ENCODE measurements around the gene MYO16. TPM values are rescaled to one million over a fixed set of nuclear protein-coding genes. Genes with fewer than 3 reads are reported as not detected.

Gene MYO16
- total and polyA plus RNA-seq, 8 donors = 0.03 to 0.47 (median 0.16) TPM

GRCh38 chr13:109175666-109176065 lies 546.3 kb downstream of the MYO16 start:
- no peak for ATAC-seq
- H3K27me3 ChIP-seq = no peaks in the 10 kb centered on the region
- no peak for TF ChIP-seq CTCF (IDR thresholded peaks at IDR 0.05)
- intact Hi-C loops (cut with DNase I) = no loop called here
- 71 to 77% methylated on average over 5 of the region's 5 CpGs for WGBS, 2 donors
- H3K9me3 ChIP-seq = no peaks in the 10 kb centered on the region
- no peaks in the 10 kb centered on the region for H3K36me3 ChIP-seq
- H3K4me1 ChIP-seq = no peaks in the 10 kb centered on the region
- no peak overlapping the region for H3K27ac ChIP-seq
- no peak overlapping the region for H3K4me3 ChIP-seq
- FAIRE-seq = no peak
- DNase-seq = no peak

- DNase-seq = no peak
- no peaks in the 10 kb centered on the region for H3K27me3 ChIP-seq
- FAIRE-seq = no peak
- WGBS, 2 donors = 78% methylated on average over 4 of the region's 4 CpGs
- no peaks in the 10 kb centered on the region for H3K9me3 ChIP-seq
- no peaks in the 10 kb centered on the region for H3K4me1 ChIP-seq
- TF ChIP-seq CTCF (IDR thresholded peaks at IDR 0.05) = no peak
- no peaks in the 10 kb centered on the region for H3K36me3 ChIP-seq
- H3K27ac ChIP-seq = no peak overlapping the region
- ATAC-seq = no peak
- intact Hi-C loops (cut with DNase I) = no loop called here
- H3K4me3 ChIP-seq = no peak overlapping the region
These were observed 551.6 kb downstream of the MYO16 start for GRCh38 chr13:109180905-109181425.

GRCh38 chr13:109182777-109183465 lies 553.5 kb downstream of the MYO16 start:
- no peaks in the 10 kb centered on the region for H3K4me1 ChIP-seq
- H3K27ac ChIP-seq = no peak overlapping the region
- no peak overlapping the region for H3K4me3 ChIP-seq
- ATAC-seq (no peak), DNase-seq (no peak), FAIRE-seq (no peak)
- no peaks in the 10 kb centered on the region for H3K36me3 ChIP-seq
- TF ChIP-seq CTCF (IDR thresholded peaks at IDR 0.05) = no peak
- intact Hi-C loops (cut with DNase I) = no loop called here
- no peaks in the 10 kb centered on the region for H3K27me3 ChIP-seq
- H3K9me3 ChIP-seq = no peaks in the 10 kb centered on the region
- WGBS, 2 donors = 70 to 74% methylated on average over 11 of the region's 11 CpGs

GRCh38 chr13:109191413-109191812 lies 562.0 kb downstream of the MYO16 start:
- no peak for ATAC-seq
- no peak for TF ChIP-seq CTCF (IDR thresholded peaks at IDR 0.05)

GRCh38 chr13:109192306-109192705 lies 562.9 kb downstream of the MYO16 start:
- no peak for TF ChIP-seq CTCF (IDR thresholded peaks at IDR 0.05)
- intact Hi-C loops (cut with DNase I) = no loop called here
- Histone ChIP-seq H3K36me3 (no peaks in the 10 kb centered on the region), H3K4me1 (no peaks in the 10 kb centered on the region), H3K4me3 (no peak overlapping the region), H3K9me3 (no peaks in the 10 kb centered on the region), H3K27ac (no peak overlapping the region), H3K27me3 (peaks cover 0 to 5% (median 0%) of the 10 kb centered on the region in 4 donors)
- ATAC-seq (no peak), DNase-seq (no peak), FAIRE-seq (no peak)

More at GRCh38 chr13:109191413-109191812, 562.0 kb downstream of the MYO16 start:
- no peaks in the 10 kb centered on the region for H3K36me3 ChIP-seq
- H3K9me3 ChIP-seq = no peaks in the 10 kb centered on the region
- no peaks in the 10 kb centered on the region for H3K27me3 ChIP-seq
- no peak overlapping the region for H3K4me3 ChIP-seq
- 35 to 54% methylated on average over 3 of the region's 3 CpGs for WGBS, 2 donors
- intact Hi-C loops (cut with DNase I) = no loop called here
- no peak for DNase-seq
- no peak overlapping the region for H3K27ac ChIP-seq
- FAIRE-seq = no peak
- H3K4me1 ChIP-seq = no peaks in the 10 kb centered on the region
